CD4-positive, CD25-positive, alpha-beta regulatory T cell (primary cell): ENCODE results near the gene SMAD3. TPM values are rescaled to one million over a fixed set of nuclear protein-coding genes. Genes with fewer than 3 reads are reported as not detected.

Experiments used
- ATAC-seq, 2 donors: fragments of 150-1000 bp; cut with Tn5 transposase; one replicate each; pipeline ENCODE4 v1.10.0; 2021; ENCODE audit warnings: low read depth in 2 of 2, moderate number of reproducible peaks in 2 of 2, moderate library complexity in 1 of 2
- DNase-seq, 3 donors: peaks; one replicate each; pipeline versions ENCODE4 v3.0.0 to v3.0.0-alpha.2; 2012 to 2022; ENCODE audit warnings: mixed read lengths in 1 of 3
- H3K27ac ChIP-seq: one replicate; pipeline ENCODE4 v1.7.0; 2013; ENCODE audit warnings: mild to moderate bottlenecking, low read length; ENCODE audit not compliant: insufficient read depth, poor library complexity, severe bottlenecking
- H3K27me3 ChIP-seq: one replicate; pipeline ENCODE4 v1.7.0; 2013; ENCODE audit warnings: low read length; ENCODE audit not compliant: control insufficient read depth, insufficient read depth
- H3K36me3 ChIP-seq: one replicate; pipeline ENCODE4 v1.7.0; 2013; ENCODE audit warnings: mild to moderate bottlenecking, low read length, moderate library complexity; ENCODE audit not compliant: control insufficient read depth, insufficient read depth
- H3K4me1 ChIP-seq: 2 replicates; pipeline ENCODE4 v1.7.0; 2013; ENCODE audit warnings: mild to moderate bottlenecking, low read length; ENCODE audit not compliant: insufficient read depth, control insufficient read depth, poor library complexity, severe bottlenecking
- H3K4me3 ChIP-seq: one replicate; pipeline ENCODE4 v1.7.0; 2013; ENCODE audit warnings: low read depth, mild to moderate bottlenecking, low read length, moderate library complexity
- H3K9me3 ChIP-seq, 2 experiments: 1 replicate in 1 of 2; 2 replicates in 1 of 2; pipeline ENCODE4 v1.7.0; 2013; ENCODE audit warnings: low read length in 2 of 2, mild to moderate bottlenecking in 1 of 2, moderate library complexity in 1 of 2; ENCODE audit not compliant: control insufficient read depth in 2 of 2
- H3K27ac Mint-ChIP-seq, 3 donors: one replicate each; pipeline ENCODE4 v1.8.0; 2020 to 2022; ENCODE audit warnings: mild to moderate bottlenecking in 3 of 3, mixed read lengths in 3 of 3, moderate library complexity in 2 of 3
- H3K27me3 Mint-ChIP-seq: one replicate; pipeline ENCODE4 v1.8.0; 2022; ENCODE audit warnings: mild to moderate bottlenecking, mixed read lengths
- H3K36me3 Mint-ChIP-seq: one replicate; pipeline ENCODE4 v1.8.0; 2020; ENCODE audit warnings: mixed read lengths
- H3K4me1 Mint-ChIP-seq, 4 donors: one replicate each; pipeline ENCODE4 v1.8.0; 2020 to 2022; ENCODE audit warnings: mixed read lengths in 4 of 4, mild to moderate bottlenecking in 1 of 4
- H3K4me3 Mint-ChIP-seq, 4 donors: one replicate each; pipeline ENCODE4 v1.8.0; 2020 to 2022; ENCODE audit warnings: mild to moderate bottlenecking in 4 of 4, mixed read lengths in 4 of 4, moderate library complexity in 3 of 4
- H3K9me3 Mint-ChIP-seq, 7 donors: one replicate each; pipeline ENCODE4 v1.8.0; 2020 to 2022; ENCODE audit warnings: mixed read lengths in 7 of 7, mild to moderate bottlenecking in 3 of 7, moderate library complexity in 2 of 7
- polyA plus RNA-seq, 4 donors: library from polyadenylated mRNA; unstranded; fragments of 300-500 nt; fragmentation: Illumina TruSeq; gene quantifications; one replicate each; pipeline ENCODE4 v1.2.3, GENCODE V29; 2021
- total RNA-seq: library from RNA; stranded (reverse); gene quantifications from one replicate; pipeline ENCODE4 v1.2.3, GENCODE V29; 2022

Gene SMAD3
- total and polyA plus RNA-seq, 5 donors from 2014 or later = 12.0 to 76.6 (median 14.7) TPM

DNA sequence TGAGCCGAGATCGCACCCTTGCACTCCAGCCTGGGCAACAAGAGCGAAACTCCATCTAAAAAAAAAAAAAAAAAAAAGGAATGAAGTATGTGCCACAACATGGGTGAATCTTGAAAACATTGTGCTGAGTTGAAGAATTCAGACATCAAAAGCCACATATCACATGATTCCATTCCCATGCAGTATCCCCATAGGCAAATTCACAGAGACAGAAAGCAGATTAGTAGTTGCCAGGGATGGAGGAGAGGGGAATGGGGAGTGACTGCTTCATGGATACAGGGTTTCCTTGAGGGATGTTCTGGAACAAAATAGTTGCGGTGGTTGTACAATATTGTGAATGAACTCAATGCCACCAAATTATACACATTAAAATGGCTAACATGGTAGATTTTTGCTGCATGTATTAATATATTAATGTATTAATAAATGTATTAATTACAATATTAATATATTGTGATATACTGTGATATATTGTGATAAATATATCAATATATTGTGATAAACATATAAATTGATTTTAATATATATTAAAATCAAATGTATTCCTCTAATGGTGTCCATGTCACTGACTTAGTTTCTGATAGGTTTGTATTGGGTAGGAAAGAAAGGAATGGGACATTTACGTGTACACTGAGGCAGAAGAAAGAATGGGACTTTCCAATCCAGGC lies 34.9 kb downstream of the SMAD3 start:
- H3K27ac ChIP-seq = peak overlapping the region; percentile 76
- H3K36me3 ChIP-seq = peaks cover 4% of the 10 kb centered on the region
- H3K27me3 ChIP-seq = no peaks in the 10 kb centered on the region
- peak overlapping the region; percentile 72 for H3K4me3 ChIP-seq
- peaks cover 83% of the 10 kb centered on the region for H3K4me1 ChIP-seq
- Mint-ChIP-seq H3K4me3 (peak overlapping the region in 2 of 4 donors; percentile 5 to 17), H3K36me3 (peaks cover 24% of the 10 kb centered on the region), H3K4me1 (peaks cover 19 to 54% (median 48%) of the 10 kb centered on the region in 4 donors), H3K27ac (peak overlapping the region in 1 of 3 donors; percentile 99), H3K9me3 (no peaks in the 10 kb centered on the region), H3K27me3 (no peaks in the 10 kb centered on the region)
- no peak for DNase-seq
- no peak for ATAC-seq
- H3K9me3 ChIP-seq = no peaks in the 10 kb centered on the region

- Mint-ChIP-seq H3K36me3 (peaks cover 21% of the 10 kb centered on the region), H3K4me1 (peaks cover 19 to 57% (median 44%) of the 10 kb centered on the region in 4 donors)
Measured at GRCh38 chr15:67100801-67101581, 35.6 kb downstream of the SMAD3 start.

DNA sequence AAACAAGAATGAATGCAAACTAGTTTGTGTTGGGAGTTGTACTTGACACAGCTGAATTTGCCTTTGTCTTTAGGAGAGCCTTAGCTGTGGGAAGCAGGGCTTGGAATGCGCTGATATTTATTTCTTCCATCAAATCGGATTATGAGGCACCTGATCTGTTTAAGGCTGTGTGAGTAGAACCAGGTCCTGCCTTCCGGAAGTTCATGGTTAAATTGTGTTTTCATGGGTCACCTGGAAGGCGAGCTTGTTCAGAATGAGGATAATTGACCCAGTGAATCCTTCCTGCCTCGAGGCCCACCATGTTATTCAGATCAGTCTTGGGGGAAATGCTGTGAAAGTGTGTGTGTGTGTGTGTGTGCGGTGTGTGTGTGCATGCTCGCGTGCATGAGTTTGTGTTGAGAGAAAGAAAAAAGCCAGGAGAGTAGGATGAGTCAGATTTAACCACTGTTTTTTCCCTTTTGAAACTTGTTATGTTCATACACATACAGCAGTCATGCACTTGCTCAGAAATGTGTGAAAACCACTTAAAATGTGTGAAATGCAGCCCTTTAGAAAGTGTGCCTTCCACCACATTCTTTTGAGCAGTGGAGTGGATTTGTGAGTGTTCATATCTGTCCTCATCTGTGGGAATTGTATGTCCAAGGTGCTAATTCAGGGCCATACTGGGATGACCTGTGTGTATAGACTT lies 36.7 kb downstream of the SMAD3 start:
- H3K4me1 ChIP-seq = peaks cover 95% of the 10 kb centered on the region
- no peaks in the 10 kb centered on the region for H3K36me3 ChIP-seq
- Mint-ChIP-seq H3K27ac (no peak overlapping the region), H3K4me1 (peaks cover 26 to 57% (median 40%) of the 10 kb centered on the region in 4 donors), H3K9me3 (no peaks in the 10 kb centered on the region), H3K4me3 (no peak overlapping the region), H3K27me3 (no peaks in the 10 kb centered on the region), H3K36me3 (peaks cover 19% of the 10 kb centered on the region)
- DNase-seq (peak in 2 of 3 donors; percentile 30 to 87), ATAC-seq (peak; percentile 61 to 74)
- no peaks in the 10 kb centered on the region for H3K9me3 ChIP-seq
- H3K27me3 ChIP-seq = no peaks in the 10 kb centered on the region
- peak overlapping the region; percentile 72 for H3K4me3 ChIP-seq
- peak overlapping the region; percentile 76 for H3K27ac ChIP-seq

More at GRCh38 chr15:67100801-67101581, 35.6 kb downstream of the SMAD3 start:
- peaks cover 90% of the 10 kb centered on the region for H3K4me1 ChIP-seq
- Mint-ChIP-seq H3K27ac (no peak overlapping the region), H3K27me3 (no peaks in the 10 kb centered on the region), H3K9me3 (no peaks in the 10 kb centered on the region), H3K4me3 (no peak overlapping the region)
- peak overlapping the region; percentile 76 for H3K27ac ChIP-seq
- peaks cover 1% of the 10 kb centered on the region for H3K36me3 ChIP-seq
- peak in 2 of 3 donors; percentile 54 to 80 for DNase-seq
- H3K9me3 ChIP-seq = no peaks in the 10 kb centered on the region
- peak; percentile 57 to 64 for ATAC-seq
- peak overlapping the region; percentile 72 for H3K4me3 ChIP-seq
- H3K27me3 ChIP-seq = no peaks in the 10 kb centered on the region

DNA sequence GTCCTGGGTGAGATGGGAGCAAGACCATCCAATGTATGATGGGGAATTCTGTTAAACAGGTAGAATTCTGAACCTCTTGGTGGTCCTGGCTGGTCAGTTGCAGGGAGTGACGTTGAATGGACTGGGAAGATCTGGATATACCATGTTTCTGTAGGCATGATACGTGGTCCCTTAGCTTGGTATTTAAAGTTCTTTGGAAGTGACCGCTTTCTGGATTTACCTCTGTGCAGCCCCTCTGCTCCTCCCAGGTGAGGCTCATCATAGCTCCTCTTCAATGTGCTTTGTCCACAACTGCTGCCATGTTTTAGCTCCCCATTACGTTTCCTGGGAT lies 37.2 kb downstream of the SMAD3 start:
- peaks cover 96% of the 10 kb centered on the region for H3K4me1 ChIP-seq
- H3K4me1 Mint-ChIP-seq = peaks cover 20 to 57% (median 37%) of the 10 kb centered on the region in 4 donors
- no peaks in the 10 kb centered on the region for H3K9me3 Mint-ChIP-seq
- H3K27ac Mint-ChIP-seq = peak overlapping the region in 1 of 3 donors; percentile 92
- no peaks in the 10 kb centered on the region for H3K36me3 ChIP-seq
- H3K4me3 ChIP-seq = peak overlapping the region; percentile 72
- H3K27me3 ChIP-seq = no peaks in the 10 kb centered on the region
- peaks cover 14% of the 10 kb centered on the region for H3K36me3 Mint-ChIP-seq
- no peak for ATAC-seq
- peak overlapping the region; percentile 76 for H3K27ac ChIP-seq
- H3K4me3 Mint-ChIP-seq = no peak overlapping the region
- H3K27me3 Mint-ChIP-seq = no peaks in the 10 kb centered on the region
- no peak for DNase-seq
- H3K9me3 ChIP-seq = no peaks in the 10 kb centered on the region

DNA sequence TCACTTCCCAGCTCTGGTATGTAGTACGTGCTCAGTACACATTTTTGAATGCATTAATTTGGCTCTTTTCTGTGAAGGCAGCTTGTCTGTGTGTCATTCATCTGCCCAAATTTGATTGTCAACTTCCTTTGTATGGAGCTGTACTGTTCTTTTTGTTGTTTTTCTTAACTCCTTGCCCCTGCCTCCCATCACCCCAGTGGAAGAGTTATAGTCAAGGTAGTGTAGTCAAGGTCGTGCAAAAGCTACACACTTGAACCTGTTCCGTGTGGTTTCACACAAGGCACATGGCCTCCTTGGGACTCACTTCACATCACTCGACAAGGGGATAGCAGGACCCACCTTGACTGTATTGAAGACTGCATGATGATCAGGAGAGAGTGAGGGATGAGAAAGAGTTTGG lies 37.6 kb downstream of the SMAD3 start:
- H3K36me3 Mint-ChIP-seq = peaks cover 13% of the 10 kb centered on the region
- H3K9me3 ChIP-seq = no peaks in the 10 kb centered on the region
- H3K27ac Mint-ChIP-seq = peak overlapping the region in 1 of 3 donors; percentile 92
- peaks cover 16 to 56% (median 34%) of the 10 kb centered on the region in 4 donors for H3K4me1 Mint-ChIP-seq
- no peaks in the 10 kb centered on the region for H3K9me3 Mint-ChIP-seq
- H3K27ac ChIP-seq = peak overlapping the region; percentile 76
- peak overlapping the region; percentile 72 for H3K4me3 ChIP-seq
- DNase-seq (no peak), ATAC-seq (no peak)
- no peaks in the 10 kb centered on the region for H3K36me3 ChIP-seq
- no peaks in the 10 kb centered on the region for H3K27me3 ChIP-seq
- H3K27me3 Mint-ChIP-seq = no peaks in the 10 kb centered on the region
- peaks cover 94% of the 10 kb centered on the region for H3K4me1 ChIP-seq
- no peak overlapping the region for H3K4me3 Mint-ChIP-seq

DNA sequence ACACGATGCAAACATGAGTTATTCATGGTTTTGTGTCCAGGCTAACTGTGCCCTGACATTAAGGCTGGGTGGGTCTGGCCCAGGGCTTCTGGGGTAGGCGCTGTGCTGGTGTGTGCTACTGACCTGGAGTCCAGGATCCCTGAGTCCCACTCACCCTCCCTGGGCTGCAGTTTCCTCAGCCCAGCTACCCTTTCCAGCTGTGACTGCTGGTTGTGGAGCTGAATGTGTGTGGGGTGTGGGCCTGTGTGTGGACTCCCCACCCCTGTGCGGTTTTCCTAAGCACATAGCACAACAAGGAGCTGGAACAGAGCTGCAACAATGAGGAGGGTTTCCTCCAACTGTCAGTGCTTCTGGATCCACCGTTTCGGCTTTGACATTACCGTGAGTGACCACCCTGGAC lies 38.0 kb downstream of the SMAD3 start:
- Mint-ChIP-seq H3K27me3 (no peaks in the 10 kb centered on the region), H3K27ac (peak overlapping the region in 2 of 3 donors; percentile 92 to 95), H3K9me3 (no peaks in the 10 kb centered on the region), H3K4me1 (peaks cover 15 to 56% (median 34%) of the 10 kb centered on the region in 4 donors), H3K36me3 (peaks cover 14% of the 10 kb centered on the region), H3K4me3 (no peak overlapping the region)
- Histone ChIP-seq H3K27ac (peak overlapping the region; percentile 76), H3K9me3 (no peaks in the 10 kb centered on the region), H3K27me3 (no peaks in the 10 kb centered on the region), H3K4me1 (peaks cover 94% of the 10 kb centered on the region), H3K4me3 (peak overlapping the region; percentile 72), H3K36me3 (no peaks in the 10 kb centered on the region)
- ATAC-seq (no peak), DNase-seq (no peak)

DNA sequence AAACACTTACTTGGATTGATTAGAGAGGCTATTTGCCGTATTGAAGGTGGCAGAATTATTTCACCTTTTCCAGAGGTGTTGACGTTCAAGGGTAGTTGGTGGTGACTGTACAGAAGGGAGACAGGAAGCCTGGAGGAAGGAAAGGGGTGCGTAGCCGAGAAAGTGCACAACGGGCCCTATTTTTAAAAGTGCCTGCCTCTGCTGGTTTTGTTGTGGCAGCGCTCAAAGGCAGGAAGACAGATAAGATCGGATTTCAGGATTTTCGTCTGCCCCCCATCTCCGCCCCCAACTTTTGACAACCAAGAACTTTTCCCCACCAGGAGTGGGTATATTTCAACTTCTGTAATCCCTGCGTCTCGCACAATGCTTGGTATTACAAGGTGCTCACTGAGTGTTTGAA lies 38.5 kb downstream of the SMAD3 start:
- H3K27ac ChIP-seq = peak overlapping the region; percentile 76
- Mint-ChIP-seq H3K4me3 (no peak overlapping the region), H3K9me3 (no peaks in the 10 kb centered on the region), H3K27ac (peak overlapping the region in 2 of 3 donors; percentile 92 to 95), H3K36me3 (peaks cover 18% of the 10 kb centered on the region), H3K4me1 (peaks cover 20 to 56% (median 33%) of the 10 kb centered on the region in 4 donors), H3K27me3 (no peaks in the 10 kb centered on the region)
- H3K4me3 ChIP-seq = peak overlapping the region; percentile 72
- H3K27me3 ChIP-seq = no peaks in the 10 kb centered on the region
- peaks cover 92% of the 10 kb centered on the region for H3K4me1 ChIP-seq
- ATAC-seq (no peak), DNase-seq (no peak)
- H3K36me3 ChIP-seq = no peaks in the 10 kb centered on the region
- H3K9me3 ChIP-seq = no peaks in the 10 kb centered on the region
